ENCODE results near the gene OR2T11. TPM values are rescaled to one million over a fixed set of nuclear protein-coding genes. Genes with fewer than 3 reads are reported as not detected.

The OR2T11 gene
- total RNA-seq, 1 experiment from 2014 or later, result not detected

- Histone ChIP-seq H4K20me1 (ENCODE audit: insufficient read depth) (no peaks in the 10 kb centered on the region), H3K4me1 (replicated peaks; ENCODE audit: insufficient read depth) (no peaks in the 10 kb centered on the region), H3K27ac (no peak overlapping the region), H3K4me2 (no peak overlapping the region), H3K79me2 (ENCODE audit: low read depth) (no peaks in the 10 kb centered on the region), H3K27me3 (ENCODE audit: insufficient read depth, low read depth) (no peaks in the 10 kb centered on the region; the same call in 1 of the 2 replicates), H3F3A (ENCODE audit: insufficient read depth, low read depth) (no peaks in the 10 kb centered on the region), H3K4me3 (no peak overlapping the region), H3K9me3 (ENCODE audit: insufficient read depth, low read depth) (no peaks in the 10 kb centered on the region), H3K36me3 (ENCODE audit: low read depth) (no peaks in the 10 kb centered on the region), H3K9me2 (ENCODE audit: insufficient read depth) (no peaks in the 10 kb centered on the region), H2AFZ (no peak overlapping the region)
- POLR2A ChIA-PET (ENCODE audit: unreplicated experiment), result no interaction called here
- BruUV-seq (replicated peaks), result no TSS peak
- no peak for DNase-seq
- CTCF ChIA-PET, result no interaction called here
- TF ChIP-seq EZH2 (IDR thresholded peaks at IDR 0.05; ENCODE audit: low read depth), result no peak
- TF ChIP-seq, protein P1, sequence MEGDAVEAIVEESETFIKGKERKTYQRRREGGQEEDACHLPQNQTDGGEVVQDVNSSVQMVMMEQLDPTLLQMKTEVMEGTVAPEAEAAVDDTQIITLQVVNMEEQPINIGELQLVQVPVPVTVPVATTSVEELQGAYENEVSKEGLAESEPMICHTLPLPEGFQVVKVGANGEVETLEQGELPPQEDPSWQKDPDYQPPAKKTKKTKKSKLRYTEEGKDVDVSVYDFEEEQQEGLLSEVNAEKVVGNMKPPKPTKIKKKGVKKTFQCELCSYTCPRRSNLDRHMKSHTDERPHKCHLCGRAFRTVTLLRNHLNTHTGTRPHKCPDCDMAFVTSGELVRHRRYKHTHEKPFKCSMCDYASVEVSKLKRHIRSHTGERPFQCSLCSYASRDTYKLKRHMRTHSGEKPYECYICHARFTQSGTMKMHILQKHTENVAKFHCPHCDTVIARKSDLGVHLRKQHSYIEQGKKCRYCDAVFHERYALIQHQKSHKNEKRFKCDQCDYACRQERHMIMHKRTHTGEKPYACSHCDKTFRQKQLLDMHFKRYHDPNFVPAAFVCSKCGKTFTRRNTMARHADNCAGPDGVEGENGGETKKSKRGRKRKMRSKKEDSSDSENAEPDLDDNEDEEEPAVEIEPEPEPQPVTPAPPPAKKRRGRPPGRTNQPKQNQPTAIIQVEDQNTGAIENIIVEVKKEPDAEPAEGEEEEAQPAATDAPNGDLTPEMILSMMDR (conservative IDR thresholded peaks at IDR 0.05), result no peak
- intact Hi-C loops (cut with micrococcal nuclease; ENCODE audit: unreplicated experiment), result no loop called here
Observed at GRCh38 chr1:248625971-248626370, 8.9 kb downstream of the OR2T11 start.

GRCh38 chr1:248625166-248625565, 9.7 kb downstream of the OR2T11 start:
- POLR2A ChIA-PET (ENCODE audit: unreplicated experiment), result no interaction called here
- H2AFZ ChIP-seq, result no peak overlapping the region
- CTCF ChIA-PET, result no interaction called here

DNA sequence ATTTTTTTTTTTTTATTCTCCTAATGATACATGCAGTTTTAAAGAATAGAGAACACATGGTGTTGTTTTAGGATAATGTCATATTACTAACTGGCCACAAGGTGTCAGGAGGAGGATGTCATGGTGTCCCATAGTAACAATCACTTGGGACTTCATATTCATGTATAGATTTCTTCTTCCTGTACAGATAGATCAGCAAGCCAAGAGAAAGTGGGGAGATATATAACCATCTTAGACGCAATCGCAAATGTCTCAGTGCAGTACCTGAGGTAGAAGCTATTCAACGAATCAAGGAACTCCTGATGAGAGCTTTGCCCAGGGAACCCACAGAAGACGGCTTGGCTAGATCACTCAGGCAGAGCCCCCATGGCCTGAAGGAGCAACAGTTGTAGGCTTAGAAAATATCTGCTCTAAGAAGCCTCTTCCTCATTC, 12.3 kb downstream of the OR2T11 start:
- TF ChIP-seq, protein P1 (conservative IDR thresholded peaks at IDR 0.05), result peak; percentile 70
- TF ChIP-seq EZH2 (IDR thresholded peaks at IDR 0.05; ENCODE audit: low read depth), result no peak
- Histone ChIP-seq H3K27me3 (ENCODE audit: insufficient read depth, low read depth) (no peaks in the 10 kb centered on the region; the same call in 1 of the 2 replicates), H3K9me2 (ENCODE audit: insufficient read depth) (no peaks in the 10 kb centered on the region), H2AFZ (no peak overlapping the region), H3K4me1 (replicated peaks; ENCODE audit: insufficient read depth) (no peaks in the 10 kb centered on the region), H3K9me3 (ENCODE audit: insufficient read depth, low read depth) (no peaks in the 10 kb centered on the region), H4K20me1 (ENCODE audit: insufficient read depth) (no peaks in the 10 kb centered on the region), H3K4me3 (no peak overlapping the region), H3F3A (ENCODE audit: insufficient read depth, low read depth) (no peaks in the 10 kb centered on the region), H3K36me3 (ENCODE audit: low read depth) (no peaks in the 10 kb centered on the region), H3K4me2 (no peak overlapping the region), H3K79me2 (ENCODE audit: low read depth) (no peaks in the 10 kb centered on the region), H3K27ac (no peak overlapping the region)
- ChIA-PET CTCF (no interaction called here), POLR2A (ENCODE audit: unreplicated experiment) (no interaction called here)
- intact Hi-C loops (cut with micrococcal nuclease; ENCODE audit: unreplicated experiment), result loop anchor here (2.0 kb wide), 1 partner anchor 186 kb away; no protein-coding TSS in a partner anchor
- no peak for DNase-seq
- BruUV-seq (replicated peaks), result no TSS peak

More at GRCh38 chr1:248625166-248625565, 9.7 kb downstream of the OR2T11 start:
- intact Hi-C loops (cut with micrococcal nuclease; ENCODE audit: unreplicated experiment), result no loop called here
- Histone ChIP-seq H3K79me2 (ENCODE audit: low read depth) (no peaks in the 10 kb centered on the region), H3K27me3 (ENCODE audit: insufficient read depth, low read depth) (no peaks in the 10 kb centered on the region; the same call in 1 of the 2 replicates), H3K9me3 (ENCODE audit: insufficient read depth, low read depth) (no peaks in the 10 kb centered on the region), H3K36me3 (ENCODE audit: low read depth) (no peaks in the 10 kb centered on the region), H3K9me2 (ENCODE audit: insufficient read depth) (no peaks in the 10 kb centered on the region), H3K27ac (no peak overlapping the region), H3K4me3 (no peak overlapping the region), H4K20me1 (ENCODE audit: insufficient read depth) (no peaks in the 10 kb centered on the region), H3K4me1 (replicated peaks; ENCODE audit: insufficient read depth) (no peaks in the 10 kb centered on the region), H3F3A (ENCODE audit: insufficient read depth, low read depth) (no peaks in the 10 kb centered on the region), H3K4me2 (no peak overlapping the region)
- TF ChIP-seq EZH2 (IDR thresholded peaks at IDR 0.05; ENCODE audit: low read depth), result no peak
- TF ChIP-seq, protein P1 (conservative IDR thresholded peaks at IDR 0.05), result no peak
- no peak for DNase-seq
- no TSS peak for BruUV-seq (replicated peaks)

Data from PC-9 (cell line).